ENCODE results near the gene ORC6.

- TF ChIP-seq CTCF (IDR thresholded peaks at IDR 0.05; ENCODE audit: borderline replicate concordance, extremely low read depth, low read length, poor library complexity, severe bottlenecking) (no peak), EZH2 (IDR thresholded peaks at IDR 0.05; ENCODE audit: borderline replicate concordance, low read depth, low read length, severe bottlenecking) (no peak)
These were observed 39.3 kb downstream of the ORC6 start for GRCh38 chr16:46728806-46729205.
